Measurements from ENCODE around the gene MAML1. TPM values are rescaled to one million over a fixed set of nuclear protein-coding genes. Genes with fewer than 3 reads are reported as not detected.

MAML1 gene
- total RNA-seq, 1 donor from 2014 or later, result 59.1 TPM

DNA sequence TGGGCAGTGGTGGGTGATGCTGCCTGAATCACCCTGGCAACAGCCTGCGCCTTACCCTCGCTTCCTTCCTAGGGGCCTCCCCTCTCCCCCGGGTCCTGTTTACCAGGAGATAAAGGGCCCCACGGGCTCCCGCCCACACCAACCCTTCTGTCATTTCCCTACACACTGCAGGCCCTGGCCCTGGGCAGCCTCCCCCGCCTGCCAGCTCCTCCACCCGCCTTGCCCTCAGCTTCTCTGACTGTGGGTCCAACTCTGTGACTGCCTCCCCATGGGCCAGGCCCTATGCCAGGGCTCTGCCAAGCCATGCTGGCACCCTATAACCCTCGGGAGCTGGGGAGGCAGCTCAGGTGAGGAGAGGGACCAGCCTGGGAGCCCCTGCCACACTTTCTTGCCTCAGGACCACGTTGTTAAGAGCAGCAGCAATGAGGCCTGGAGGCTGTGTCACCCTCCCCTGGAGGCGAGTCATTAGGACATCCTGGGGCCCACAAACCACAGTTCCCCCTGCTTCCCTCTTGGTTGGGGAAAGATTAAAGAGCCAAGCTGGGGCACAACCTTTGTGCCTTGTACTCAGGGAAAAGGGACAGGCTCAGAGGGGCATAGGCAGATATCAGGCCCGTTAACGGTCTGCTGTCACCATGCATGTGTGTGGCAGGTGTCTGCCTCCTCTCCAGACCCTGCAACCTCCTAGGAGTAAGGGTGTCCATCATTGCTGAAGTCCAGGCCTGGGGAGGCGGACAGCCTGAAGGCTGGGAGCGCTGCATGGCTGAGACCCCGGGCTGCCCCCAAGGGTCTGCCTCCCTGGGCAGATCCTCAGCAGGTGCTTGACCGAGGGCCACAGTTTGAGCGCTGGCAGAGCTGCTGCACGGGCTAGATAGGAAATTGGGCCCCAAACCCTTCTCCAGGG, 71.3 kb downstream of the MAML1 start:
- Mint-ChIP-seq H3K4me1 (peaks cover 25% of the 10 kb centered on the region), H3K36me3 (ENCODE audit: low read depth) (peaks cover 2% of the 10 kb centered on the region), H3K9me3 (no peaks in the 10 kb centered on the region), H3K4me3 (peak overlapping the region; percentile 88), H3K27me3 (ENCODE audit: low read depth) (peaks cover 2% of the 10 kb centered on the region), H3K27ac (ENCODE audit: unreplicated experiment) (no peak overlapping the region)
- no peak for DNase-seq (ENCODE audit: low read depth, low spot score)
- TF ChIP-seq, protein P1, sequence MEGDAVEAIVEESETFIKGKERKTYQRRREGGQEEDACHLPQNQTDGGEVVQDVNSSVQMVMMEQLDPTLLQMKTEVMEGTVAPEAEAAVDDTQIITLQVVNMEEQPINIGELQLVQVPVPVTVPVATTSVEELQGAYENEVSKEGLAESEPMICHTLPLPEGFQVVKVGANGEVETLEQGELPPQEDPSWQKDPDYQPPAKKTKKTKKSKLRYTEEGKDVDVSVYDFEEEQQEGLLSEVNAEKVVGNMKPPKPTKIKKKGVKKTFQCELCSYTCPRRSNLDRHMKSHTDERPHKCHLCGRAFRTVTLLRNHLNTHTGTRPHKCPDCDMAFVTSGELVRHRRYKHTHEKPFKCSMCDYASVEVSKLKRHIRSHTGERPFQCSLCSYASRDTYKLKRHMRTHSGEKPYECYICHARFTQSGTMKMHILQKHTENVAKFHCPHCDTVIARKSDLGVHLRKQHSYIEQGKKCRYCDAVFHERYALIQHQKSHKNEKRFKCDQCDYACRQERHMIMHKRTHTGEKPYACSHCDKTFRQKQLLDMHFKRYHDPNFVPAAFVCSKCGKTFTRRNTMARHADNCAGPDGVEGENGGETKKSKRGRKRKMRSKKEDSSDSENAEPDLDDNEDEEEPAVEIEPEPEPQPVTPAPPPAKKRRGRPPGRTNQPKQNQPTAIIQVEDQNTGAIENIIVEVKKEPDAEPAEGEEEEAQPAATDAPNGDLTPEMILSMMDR (conservative IDR thresholded peaks at IDR 0.05), result no peak

DNA sequence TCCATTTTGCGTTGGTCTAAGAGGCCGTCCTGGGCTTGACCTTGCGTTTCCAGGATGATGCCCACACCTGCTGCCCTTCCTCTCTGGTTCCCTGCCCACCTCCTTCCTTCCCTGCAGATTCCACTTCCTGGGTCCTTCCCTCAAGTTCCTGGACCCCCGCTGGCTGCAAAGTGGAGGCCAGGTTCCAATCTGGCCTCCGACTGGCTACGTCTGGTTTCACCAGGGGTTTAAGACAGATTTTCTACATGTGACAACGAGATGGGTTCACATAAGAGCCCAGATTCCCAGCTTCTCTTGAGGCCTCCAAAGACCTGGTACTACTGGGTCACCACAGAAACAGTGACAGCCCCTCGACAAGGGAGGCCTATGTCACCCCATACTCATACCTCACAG, 71.9 kb downstream of the MAML1 start:
- DNase-seq (ENCODE audit: low read depth, low spot score), result no peak
- Mint-ChIP-seq H3K4me1 (peaks cover 25% of the 10 kb centered on the region), H3K36me3 (ENCODE audit: low read depth) (peaks cover 2% of the 10 kb centered on the region), H3K27me3 (ENCODE audit: low read depth) (peaks cover 2% of the 10 kb centered on the region), H3K9me3 (no peaks in the 10 kb centered on the region), H3K4me3 (peak overlapping the region; percentile 88), H3K27ac (ENCODE audit: unreplicated experiment) (no peak overlapping the region)
- TF ChIP-seq, protein P1 (conservative IDR thresholded peaks at IDR 0.05), result no peak

DNA sequence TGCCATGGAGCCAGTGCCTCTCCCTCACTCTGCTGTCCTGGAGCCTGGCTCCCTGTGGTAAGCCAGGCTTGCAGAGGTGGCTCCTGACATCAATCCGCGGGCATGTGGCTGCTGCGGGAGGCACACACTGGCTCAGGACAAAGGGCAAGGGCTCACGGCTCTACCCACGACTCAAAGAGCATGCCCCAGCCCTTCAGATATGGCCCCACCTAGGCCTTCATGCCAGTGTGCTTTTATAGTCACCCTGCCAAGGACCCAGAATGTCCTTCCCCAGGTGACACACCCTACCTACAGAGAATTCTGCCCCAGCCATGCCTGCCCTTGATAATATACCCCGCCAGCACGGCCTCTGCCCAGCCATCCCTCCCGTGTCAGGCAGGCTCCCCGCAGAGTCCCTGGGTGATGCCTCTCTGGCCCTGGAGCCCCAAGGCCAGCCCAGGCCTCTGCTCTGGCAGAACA, 72.5 kb downstream of the MAML1 start:
- Mint-ChIP-seq H3K36me3 (ENCODE audit: low read depth) (peaks cover 2% of the 10 kb centered on the region), H3K9me3 (no peaks in the 10 kb centered on the region), H3K27ac (ENCODE audit: unreplicated experiment) (no peak overlapping the region)

DNA sequence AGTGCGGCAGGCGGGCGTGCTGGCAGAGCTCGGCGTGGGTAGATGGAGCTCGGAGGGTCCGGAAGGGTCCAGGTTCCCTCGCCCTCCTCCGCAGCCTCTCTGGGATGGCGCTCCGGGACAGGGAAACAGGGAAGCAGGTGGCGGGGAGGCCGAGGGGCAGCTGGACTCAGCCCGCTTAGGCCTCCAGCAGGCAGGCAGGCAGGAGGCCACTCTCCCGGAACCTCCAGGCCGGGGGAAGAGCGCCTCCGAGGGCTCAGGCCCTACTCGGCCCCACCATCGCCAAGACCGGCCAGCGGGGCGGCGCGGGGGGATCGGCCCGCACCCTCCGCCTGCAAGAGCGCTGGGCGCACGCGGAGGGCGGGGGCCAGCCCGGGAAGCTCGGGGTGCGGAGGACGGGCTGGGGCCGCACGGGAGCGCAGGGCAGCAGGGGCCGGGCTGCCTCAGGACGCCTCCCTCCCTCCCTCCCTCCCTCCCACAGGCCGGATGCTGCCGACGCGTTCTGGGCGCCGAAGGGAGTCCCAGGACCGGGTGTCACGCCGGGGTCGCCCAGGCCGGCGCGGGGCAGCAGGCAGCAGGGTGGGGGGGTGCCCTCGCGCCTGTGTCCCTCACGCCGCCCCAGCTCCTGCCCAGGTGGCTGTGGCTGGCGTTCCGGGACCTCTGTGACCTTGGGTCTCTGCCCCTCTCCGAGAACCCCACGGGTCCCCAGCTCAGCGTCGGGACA, 73.1 kb downstream of the MAML1 start:
- H3K27ac Mint-ChIP-seq (ENCODE audit: unreplicated experiment), result no peak overlapping the region

More for the DNA sequence above, 72.5 kb downstream of the MAML1 start:
- DNase-seq (ENCODE audit: low read depth, low spot score), result no peak
- peaks cover 2% of the 10 kb centered on the region for H3K27me3 Mint-ChIP-seq (ENCODE audit: low read depth)
- TF ChIP-seq, protein P1 (conservative IDR thresholded peaks at IDR 0.05), result no peak
- H3K4me1 Mint-ChIP-seq, result peaks cover 25% of the 10 kb centered on the region
- H3K4me3 Mint-ChIP-seq, result peak overlapping the region; percentile 88

More for the DNA sequence above, 73.1 kb downstream of the MAML1 start:
- Mint-ChIP-seq H3K4me1 (peaks cover 25% of the 10 kb centered on the region), H3K9me3 (no peaks in the 10 kb centered on the region), H3K4me3 (peak overlapping the region; percentile 88), H3K36me3 (ENCODE audit: low read depth) (peaks cover 2% of the 10 kb centered on the region), H3K27me3 (ENCODE audit: low read depth) (peaks cover 2% of the 10 kb centered on the region)
- DNase-seq (ENCODE audit: low read depth, low spot score), result peak; percentile 41
- TF ChIP-seq, protein P1 (conservative IDR thresholded peaks at IDR 0.05), result no peak
